HG03135 (cell line): ENCODE measurements around the gene PCDHAC1.

ENCODE experiments used
- ATAC-seq: cut with Tn5 transposase; IDR thresholded peaks from one replicate; pipeline ENCODE4 v1.9.1; 2021; ENCODE audit warnings: mild to moderate bottlenecking, moderate library complexity; ENCODE audit not compliant: unreplicated experiment

The PCDHAC1 gene

GRCh38 chr5:140967226-140967893, 41.3 kb downstream of the PCDHAC1 start:
- no peak for ATAC-seq

GRCh38 chr5:140969880-140970279, 43.8 kb downstream of the PCDHAC1 start:
- ATAC-seq, result no peak

- no peak for ATAC-seq
Measured at GRCh38 chr5:140973550-140973949, 47.5 kb downstream of the PCDHAC1 start.

- ATAC-seq, result no peak
Measured at GRCh38 chr5:140977003-140977402, 50.9 kb downstream of the PCDHAC1 start.

DNA sequence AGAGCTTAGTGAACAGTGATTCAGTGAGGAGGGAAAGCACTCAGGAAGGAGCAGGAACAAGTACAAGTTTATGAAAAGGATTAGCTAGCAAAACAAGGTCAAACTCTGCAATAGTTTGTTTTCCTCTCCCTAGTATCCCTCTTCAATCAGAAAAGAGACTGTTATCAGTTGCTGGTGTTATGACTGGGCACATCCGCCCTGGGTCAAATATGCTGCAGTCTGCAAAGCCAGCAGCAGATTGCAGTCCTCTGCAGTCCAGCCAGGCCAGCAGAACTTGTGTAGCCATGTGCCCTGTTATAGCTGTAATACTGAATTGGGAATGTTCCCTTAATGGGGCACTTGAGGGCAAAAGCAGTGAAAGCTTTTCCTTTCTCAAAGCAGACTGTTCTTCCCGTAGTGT, 52.2 kb downstream of the PCDHAC1 start:
- ATAC-seq, result no peak

GRCh38 chr5:140978983-140979382, 52.9 kb downstream of the PCDHAC1 start:
- no peak for ATAC-seq
